HG03432 (cell line): ENCODE measurements around the gene MAD1L1.
"Not testable (repeated sequence)": the region's sequence is repeated elsewhere in the genome, so short reads cannot be mapped to it uniquely, and the experiment has no call there.

Experiments used
- ATAC-seq: cut with Tn5 transposase; IDR thresholded peaks from one replicate; pipeline ENCODE4 v1.9.1; 2021; ENCODE audit warnings: mild to moderate bottlenecking, moderate library complexity; ENCODE audit not compliant: unreplicated experiment

The MAD1L1 gene

DNA sequence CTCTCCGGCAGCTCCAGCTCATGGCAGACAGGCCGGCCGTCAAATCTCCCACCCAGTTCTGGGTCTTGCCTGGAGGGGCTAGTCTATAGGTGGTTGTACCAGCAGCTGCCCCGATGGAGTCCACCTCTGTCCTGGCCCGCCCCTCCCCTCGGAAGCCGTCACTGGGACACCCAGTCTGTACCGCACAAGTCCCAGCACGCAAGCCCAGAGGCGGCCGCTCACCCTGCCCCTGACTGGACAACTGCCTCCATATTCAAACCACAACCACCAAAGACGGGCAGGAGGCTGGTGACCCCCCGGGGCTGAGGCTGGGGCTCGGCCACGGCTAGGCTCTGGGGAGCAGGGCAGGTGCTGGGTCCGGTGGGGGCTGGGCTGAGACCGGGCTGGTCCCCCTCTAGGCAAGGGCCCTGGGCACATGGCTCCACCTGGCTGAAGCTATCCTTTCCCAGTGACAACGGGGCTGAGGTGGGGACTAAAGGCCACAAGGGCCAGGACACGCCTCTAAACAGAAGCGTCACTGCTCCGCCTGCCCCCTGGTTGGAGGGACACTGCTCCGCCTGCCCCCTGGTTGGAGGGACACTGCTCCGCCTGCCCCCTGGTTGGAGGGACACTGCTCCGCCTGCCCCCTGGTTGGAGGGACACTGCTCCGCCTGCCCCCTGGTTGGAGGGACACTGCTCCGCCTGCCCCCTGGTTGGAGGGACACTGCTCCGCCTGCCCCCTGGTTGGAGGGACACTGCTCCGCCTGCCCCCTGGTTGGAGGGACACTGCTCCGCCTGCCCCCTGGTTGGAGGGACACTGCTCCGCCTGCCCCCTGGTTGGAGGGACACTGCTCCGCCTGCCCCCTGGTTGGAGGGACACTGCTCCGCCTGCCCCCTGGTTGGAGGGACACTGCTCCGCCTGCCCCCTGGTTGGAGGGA, 371.6 kb downstream of the MAD1L1 start:
- ATAC-seq = not testable (repeated sequence)

GRCh38 chr7:1859266-1860035, 373.3 kb downstream of the MAD1L1 start:
- no peak for ATAC-seq

- ATAC-seq = no peak
Observed at GRCh38 chr7:1858435-1859265, 374.1 kb downstream of the MAD1L1 start.

DNA sequence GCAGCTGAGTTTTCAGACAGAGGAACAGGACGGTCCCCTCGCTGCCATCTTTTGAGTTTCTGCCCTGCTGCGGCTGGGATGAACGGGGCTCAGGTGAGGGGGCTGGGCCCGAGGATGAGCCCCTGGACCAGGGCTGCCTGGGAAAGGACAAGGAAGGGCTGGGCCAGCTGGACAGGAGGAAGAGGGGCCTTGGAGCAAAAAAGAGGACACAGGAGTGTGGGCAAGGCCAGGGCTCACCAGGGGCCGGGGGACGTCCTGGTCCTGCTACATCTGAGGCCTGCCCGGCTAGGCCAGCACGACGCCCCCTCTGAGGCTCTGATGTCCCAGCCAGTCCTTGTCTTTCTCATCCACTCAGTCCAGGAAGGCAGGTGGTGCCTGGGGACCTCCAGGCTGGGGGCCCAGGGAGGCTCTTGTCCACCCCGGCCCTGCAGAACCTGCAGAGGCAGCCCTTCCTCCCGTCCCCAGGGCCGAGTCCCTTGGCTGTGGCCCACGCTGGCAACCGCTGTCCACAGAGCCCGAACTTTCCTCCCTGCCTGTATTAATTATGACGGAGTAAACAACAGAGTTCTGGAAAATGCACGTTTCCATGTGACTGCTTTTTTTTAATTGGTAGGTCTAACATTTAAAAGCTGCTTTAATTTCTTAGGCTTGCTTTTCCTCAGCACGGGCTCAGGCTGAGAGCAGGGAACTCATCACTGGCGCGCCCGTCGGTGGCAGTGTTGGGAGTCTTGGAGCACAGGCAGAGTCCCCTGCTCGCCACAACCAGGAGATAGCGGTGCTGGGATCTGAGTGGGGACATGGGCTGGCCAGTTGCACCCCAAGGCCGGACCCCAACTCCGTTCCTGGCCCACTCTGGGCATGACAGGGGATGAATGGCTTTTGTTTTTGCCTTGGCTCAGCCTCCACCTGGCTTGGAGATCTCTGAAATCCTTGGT, 375.0 kb downstream of the MAD1L1 start:
- no peak for ATAC-seq

DNA sequence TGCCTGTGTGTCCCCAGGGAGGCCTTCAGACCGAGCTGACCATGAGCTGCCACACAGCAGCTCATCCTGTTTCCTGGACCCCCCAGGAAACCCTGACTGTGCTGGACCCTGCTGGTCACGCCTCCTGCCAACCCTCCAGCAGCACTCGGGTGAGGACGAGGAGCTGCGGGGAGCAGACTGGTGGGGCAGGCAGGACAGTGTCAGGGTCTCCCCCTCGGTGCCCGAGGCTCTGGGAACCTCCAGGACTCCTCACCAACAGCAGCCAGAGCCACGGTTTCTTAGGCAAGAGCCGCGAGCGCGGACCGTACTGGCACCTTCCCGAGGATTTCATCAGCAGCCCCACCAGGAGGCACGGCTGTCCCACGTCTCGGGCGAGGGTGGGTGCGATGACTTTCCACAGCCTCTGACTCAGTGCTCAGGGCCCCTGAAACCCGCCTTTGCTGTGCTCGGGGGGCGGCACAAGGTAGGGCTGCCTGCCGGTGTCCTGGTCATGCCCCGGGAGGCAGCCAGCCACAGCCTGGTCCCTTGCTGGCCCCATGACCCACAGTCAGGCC, 375.8 kb downstream of the MAD1L1 start:
- no peak for ATAC-seq

DNA sequence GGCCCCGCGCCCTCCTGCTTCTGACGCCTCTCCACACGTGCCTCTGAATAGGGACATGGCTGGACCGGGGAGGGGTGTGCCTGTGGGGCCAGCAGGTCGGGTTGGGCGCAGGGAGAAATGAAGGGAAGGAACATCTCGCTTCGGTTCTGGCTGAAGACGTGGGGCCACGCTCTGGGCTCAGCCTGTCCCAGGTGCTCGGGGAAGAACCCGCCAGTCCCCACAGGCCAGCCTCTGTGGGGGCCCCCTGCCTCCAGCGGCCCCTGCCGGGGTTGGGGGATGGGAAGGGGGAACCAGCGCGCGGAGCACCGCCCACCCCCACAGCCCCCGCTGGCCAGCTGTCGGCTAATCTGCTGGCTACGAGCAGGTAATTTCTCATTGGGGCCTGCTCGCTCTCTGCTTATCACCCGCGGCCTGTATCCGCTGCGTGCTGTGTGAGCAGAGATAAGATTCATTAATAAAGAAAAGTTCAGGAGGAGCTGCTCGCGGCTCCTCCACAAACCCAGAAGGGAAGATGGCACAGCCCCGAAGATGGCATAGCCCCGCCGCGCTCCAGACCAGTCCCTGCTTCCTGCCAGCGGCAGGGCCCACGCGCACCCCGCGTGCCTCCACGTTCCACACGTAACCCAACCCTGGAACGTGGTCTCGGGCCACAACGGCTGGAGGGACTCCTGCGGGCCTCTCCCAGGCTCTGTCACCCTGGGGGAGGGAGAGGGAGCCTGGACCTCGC, 376.4 kb downstream of the MAD1L1 start:
- no peak for ATAC-seq

DNA sequence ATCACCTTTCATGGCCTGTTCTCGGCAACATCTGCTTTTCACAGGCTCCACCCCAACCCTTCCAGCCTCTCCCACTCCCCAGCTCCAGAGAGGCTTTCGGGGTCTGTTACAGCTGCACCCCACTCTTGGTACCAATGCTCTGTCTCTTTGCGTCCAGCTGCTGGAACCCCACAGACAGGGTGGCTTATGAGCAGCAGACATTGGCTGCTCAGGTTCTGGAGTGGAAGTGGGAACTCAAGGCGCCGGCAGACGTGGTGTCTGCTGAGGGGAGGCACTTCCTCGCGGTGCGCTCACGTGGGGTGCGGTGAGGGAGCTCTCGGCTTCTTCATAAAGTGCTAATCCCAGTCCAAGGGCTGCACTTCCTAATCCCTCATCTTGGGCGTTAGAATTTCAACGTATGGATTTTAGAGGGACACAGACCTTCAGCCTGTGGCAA, 377.0 kb downstream of the MAD1L1 start:
- no peak for ATAC-seq

DNA sequence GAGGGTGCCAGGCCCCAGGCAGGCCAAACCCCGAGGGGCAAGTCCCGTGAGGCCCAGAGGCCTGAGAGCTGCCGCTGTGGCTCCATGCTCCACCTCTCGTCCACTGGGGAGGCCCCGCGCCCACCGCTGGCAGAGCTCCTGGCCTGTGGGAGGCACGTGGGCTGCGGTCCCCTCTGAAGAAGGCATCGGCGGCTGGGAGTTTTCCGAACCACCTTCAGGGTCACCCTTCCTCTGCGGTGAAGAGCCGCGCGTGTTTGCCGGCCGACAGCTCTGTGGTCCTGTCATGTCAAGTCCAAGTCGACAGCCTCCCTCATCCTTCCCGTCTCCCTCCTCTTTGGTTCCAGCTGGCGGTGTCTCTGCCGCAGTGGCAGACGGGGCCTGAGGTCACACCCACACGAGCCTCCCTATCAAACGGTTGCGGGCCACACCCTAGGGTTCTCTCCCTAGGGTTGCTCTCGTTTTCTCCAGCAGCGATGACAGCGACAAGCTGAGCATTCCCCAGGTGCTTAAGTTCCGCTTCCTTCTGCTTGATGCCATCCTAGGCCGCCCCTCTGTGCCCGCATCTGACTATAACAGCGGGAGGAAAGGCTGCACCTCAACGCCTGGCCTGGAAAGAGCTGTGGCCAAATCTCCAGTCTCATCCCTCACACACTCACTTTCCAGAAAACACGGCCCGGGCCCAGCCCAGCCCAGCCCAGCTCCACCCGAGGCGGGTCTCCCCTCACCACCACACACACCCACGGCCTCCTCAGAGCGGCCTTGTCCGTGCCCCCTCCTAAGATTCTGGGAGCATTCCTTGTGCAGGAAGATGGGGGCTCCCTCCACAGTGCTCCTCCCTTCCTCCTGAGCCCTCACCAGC, 377.6 kb downstream of the MAD1L1 start:
- no peak for ATAC-seq

DNA sequence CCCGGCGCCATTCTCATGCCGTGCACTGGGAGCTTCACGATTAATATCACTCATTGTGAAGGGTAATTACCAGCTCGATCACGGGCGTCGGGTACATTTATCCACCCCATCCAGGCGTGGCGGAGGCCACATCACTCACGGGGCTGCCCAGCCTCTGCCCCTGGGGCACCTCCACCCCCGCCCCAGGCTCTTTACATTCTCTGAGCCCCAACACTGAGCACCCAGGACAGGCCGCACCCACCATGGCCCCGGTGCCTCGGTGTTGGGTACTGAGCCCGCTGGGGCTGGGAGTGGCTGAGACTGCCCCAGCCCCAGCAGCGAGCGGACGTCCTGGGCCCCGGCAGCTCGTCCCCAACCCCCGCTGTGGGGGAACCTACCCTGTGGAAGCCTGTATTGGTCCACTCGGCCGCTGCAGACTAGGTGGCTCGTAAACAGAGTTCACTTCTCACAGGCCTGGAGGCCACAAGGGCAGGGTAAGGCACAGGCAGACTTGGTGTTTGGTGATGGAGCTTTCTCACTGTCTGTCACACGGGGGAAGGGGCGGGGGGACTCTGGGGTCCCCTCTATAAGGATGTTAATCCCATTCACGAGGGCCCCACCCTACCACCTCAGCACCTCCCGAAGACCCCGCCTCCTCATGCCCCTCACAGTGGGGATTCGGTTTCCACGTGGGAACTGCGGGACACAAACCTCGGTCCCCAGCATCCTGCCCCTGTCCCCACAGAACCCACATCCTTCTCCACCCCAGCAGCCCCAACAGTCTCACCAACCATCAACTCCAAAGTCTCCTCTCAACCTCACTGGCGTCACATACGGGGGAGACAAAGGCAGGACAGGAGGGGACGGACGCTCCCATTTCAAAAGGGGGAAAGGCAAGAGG, 378.5 kb downstream of the MAD1L1 start:
- ATAC-seq = no peak

DNA sequence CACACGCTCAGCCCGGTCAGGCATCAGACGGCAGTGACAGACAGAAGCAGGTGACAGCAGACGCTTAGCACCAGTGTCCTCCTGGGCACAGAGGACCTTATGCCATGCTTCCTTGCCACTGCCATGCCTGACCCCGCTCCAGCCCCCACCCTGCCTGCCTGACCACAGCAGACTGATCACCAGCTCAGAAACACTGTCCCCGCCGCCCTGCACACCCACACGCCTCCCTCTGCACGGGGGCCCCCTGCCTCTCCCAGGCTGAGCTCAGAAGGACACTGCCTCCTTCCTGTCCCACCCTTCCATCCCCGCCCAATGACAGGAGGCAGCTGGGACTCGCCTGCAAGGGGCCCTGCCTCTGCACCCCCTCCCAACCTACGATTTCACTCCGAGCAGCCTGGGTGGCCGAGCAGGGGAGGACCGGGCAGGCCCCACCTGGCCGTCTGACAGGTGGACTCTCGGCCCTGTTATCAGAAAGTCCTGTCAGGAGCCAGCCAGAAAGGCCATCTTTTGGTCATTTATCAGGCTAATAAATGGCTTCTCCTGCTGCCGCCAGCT, 379.2 kb downstream of the MAD1L1 start:
- ATAC-seq = no peak

- ATAC-seq = no peak
Observed at GRCh38 chr7:1852517-1853430, 380.0 kb downstream of the MAD1L1 start.

- no peak for ATAC-seq
Observed at GRCh38 chr7:1851721-1852516, 380.8 kb downstream of the MAD1L1 start.

DNA sequence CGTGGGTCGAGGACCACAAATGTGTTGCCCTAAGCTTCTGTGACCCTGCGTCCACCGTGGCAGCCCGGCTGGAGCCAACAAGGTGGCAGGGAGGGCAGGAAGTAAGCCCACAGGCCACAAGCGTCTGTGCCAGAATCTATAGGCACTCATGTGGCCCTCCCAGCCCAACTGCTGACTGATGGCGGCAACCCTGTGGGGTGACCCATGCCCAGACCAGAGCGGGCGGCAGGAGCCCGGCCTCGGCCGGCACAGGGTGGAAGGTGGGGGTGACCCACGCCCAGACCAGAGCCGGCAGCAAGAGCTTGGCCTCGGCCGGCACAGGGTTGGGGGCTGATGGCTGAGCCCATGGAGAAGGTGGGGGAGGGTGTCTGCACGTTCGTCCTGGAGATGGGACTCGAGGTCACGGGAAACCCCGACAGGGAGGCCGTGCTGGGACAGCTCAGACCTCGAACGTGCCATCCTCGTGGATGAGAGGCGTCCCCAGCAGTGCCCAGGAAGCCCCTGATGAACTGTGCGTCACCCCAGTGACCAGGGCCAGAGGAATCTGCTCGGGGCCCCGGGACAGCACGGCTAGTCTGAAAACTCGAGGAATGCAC, 381.7 kb downstream of the MAD1L1 start:
- ATAC-seq = no peak

GRCh38 chr7:1850111-1850975, 382.4 kb downstream of the MAD1L1 start:
- ATAC-seq = no peak
